IMR-90 (cell line): ENCODE results near the gene MED12L.

ENCODE experiments used
- CEBPB ChIP-seq: IDR thresholded peaks from 2 replicates; pipeline ENCODE4 v1.6.1; 2012; ENCODE audit warnings: low read depth, low read length, improper control_type of control experiment
- CHD1 ChIP-seq: IDR thresholded peaks from 2 replicates; pipeline ENCODE4 v1.6.1; 2012; ENCODE audit warnings: low read depth, low read length, improper control_type of control experiment
- CTCF ChIP-seq: conservative IDR thresholded peaks from 2 replicates; pipeline ENCODE4 v1.5.1; 2012; ENCODE audit warnings: mild to moderate bottlenecking, low read depth, low read length, improper control_type of control experiment
- ELK1 ChIP-seq: fragments of 150-350 bp; IDR thresholded peaks from 2 replicates; pipeline ENCODE4 v1.6.1; 2016; ENCODE audit warnings: low read depth, mild to moderate bottlenecking, low read length, moderate library complexity, borderline replicate concordance
- MAFK ChIP-seq: IDR thresholded peaks from 2 replicates; pipeline ENCODE4 v1.6.1; 2012; ENCODE audit warnings: low read depth, low read length, improper control_type of control experiment
- MAZ ChIP-seq: IDR thresholded peaks from 2 replicates; pipeline ENCODE4 v1.6.1; 2012; ENCODE audit warnings: low read depth, mild to moderate bottlenecking, low read length, improper control_type of control experiment, moderate library complexity, borderline replicate concordance
- MXI1 ChIP-seq: IDR thresholded peaks from 2 replicates; pipeline ENCODE4 v1.6.1; 2012; ENCODE audit warnings: low read depth, mild to moderate bottlenecking, low read length, moderate library complexity, borderline replicate concordance
- POLR2A ChIP-seq: IDR thresholded peaks from 2 replicates; pipeline ENCODE4 v1.6.1; 2012; ENCODE audit warnings: mild to moderate bottlenecking, low read depth, low read length
- RAD21 ChIP-seq: IDR thresholded peaks from 2 replicates; pipeline ENCODE4 v1.6.1; 2012; ENCODE audit warnings: low read length, improper control_type of control experiment
- RCOR1 ChIP-seq: IDR thresholded peaks from 2 replicates; pipeline ENCODE4 v1.6.1; 2012; ENCODE audit warnings: mild to moderate bottlenecking, low read length, improper control_type of control experiment; ENCODE audit not compliant: insufficient replicate concordance
- RFX5 ChIP-seq: IDR thresholded peaks from 2 replicates; pipeline ENCODE4 v1.8.0; 2012; ENCODE audit warnings: low read depth, mild to moderate bottlenecking, low read length, moderate library complexity
- SMC3 ChIP-seq: fragments of 150-350 bp; IDR thresholded peaks from 2 replicates; pipeline ENCODE4 v1.6.1; 2016; ENCODE audit warnings: low read depth, mild to moderate bottlenecking, antibody characterized with exemption, low read length, moderate library complexity
- USF2 ChIP-seq: fragments of 150-350 bp; IDR thresholded peaks from 2 replicates; pipeline ENCODE4 v1.6.1; 2017; ENCODE audit warnings: mild to moderate bottlenecking, antibody characterized with exemption, low read length, low read depth

- TF ChIP-seq CTCF (no peak), RFX5 (no peak), POLR2A (no peak), SMC3 (no peak), MAZ (no peak), USF2 (no peak), MXI1 (no peak), RAD21 (no peak), CEBPB (no peak), CHD1 (no peak), ELK1 (no peak), MAFK (no peak), RCOR1 (no peak)
Measured at GRCh38 chr3:151412989-151413388, 327.5 kb downstream of the MED12L start.
